GM18858 (cell line): ENCODE measurements around the gene STAMBP.
"Not testable (repeated sequence)": the region's sequence is repeated elsewhere in the genome, so short reads cannot be mapped to it uniquely, and the experiment has no call there.

Source experiments
- ATAC-seq: cut with Tn5 transposase; IDR thresholded peaks from one replicate; pipeline ENCODE4 v1.9.1; 2021; ENCODE audit not compliant: unreplicated experiment

The STAMBP gene

DNA sequence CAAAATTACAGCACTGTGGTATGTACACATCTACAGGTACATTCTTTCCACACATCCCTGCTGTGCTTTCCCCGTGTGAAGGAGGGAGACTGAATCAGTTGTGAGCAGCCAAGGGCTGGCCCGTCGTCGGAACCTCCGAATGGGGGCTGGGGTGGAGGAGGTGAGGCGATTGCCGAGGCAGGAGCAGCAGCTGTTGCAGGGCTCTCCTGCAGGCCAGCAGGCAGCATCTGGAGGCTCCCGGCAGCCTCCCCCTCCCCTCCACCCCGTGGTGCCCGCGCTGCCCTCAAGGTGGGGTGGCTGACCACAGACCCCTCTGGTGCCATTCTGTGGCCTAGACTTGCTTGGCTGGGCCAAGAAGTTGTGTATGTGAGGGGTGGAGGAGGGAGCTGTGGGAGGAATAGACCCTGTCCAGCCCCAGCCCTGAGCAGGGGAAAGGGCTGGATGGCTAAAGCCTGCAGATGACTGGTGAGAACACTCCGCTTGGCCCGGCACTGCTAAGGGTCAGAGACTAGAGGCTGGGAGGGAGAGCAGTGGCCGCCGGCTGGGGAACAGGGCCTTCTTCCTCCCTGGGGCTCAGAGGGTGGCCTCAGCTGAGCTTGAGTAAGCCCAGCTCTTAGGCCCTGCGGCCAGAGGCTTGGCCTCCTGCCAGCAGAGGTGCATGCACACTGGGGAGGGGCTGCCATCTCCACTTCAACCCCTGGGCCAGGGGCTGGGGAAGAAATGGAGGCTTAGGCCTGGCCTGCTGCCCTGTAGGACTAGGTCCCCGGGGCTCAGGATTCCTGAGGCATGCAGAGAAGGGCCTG, 7.6 kb downstream of the STAMBP start:
- no peak for ATAC-seq

DNA sequence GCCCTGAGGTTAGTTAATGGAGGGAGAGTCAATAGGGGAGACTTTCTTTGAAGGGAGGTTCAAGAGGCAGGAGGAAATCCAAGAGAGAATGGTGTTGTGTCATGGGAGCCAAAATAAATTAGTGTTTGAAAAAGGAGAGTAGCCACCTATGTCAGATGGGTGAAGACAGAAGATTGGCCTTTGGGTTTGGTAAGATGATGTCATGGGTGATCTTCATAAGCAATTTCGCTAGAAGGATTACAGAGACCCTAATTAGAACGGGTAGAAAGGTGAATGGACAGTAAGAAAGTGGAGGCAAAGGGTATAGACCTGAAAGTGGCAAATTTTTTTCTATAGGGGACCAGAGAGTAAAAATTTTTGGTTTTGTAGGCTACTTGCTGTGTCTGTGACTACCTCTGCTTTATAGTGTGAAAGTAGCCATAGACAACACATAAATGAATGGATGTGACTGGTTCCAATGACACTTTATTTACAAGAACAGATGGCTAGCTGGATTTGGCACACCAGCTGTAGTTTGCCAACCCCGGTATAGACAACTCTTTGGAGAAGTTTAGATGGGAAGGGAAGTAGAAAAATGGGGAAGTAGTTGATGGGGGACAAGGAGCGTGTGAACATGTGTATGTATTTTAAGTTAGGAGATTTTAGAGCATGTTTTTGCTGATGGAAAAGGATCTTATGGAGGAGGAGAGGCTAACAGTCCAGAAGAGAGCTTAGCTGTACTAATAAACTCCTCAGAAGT, 9.3 kb downstream of the STAMBP start:
- no peak for ATAC-seq

DNA sequence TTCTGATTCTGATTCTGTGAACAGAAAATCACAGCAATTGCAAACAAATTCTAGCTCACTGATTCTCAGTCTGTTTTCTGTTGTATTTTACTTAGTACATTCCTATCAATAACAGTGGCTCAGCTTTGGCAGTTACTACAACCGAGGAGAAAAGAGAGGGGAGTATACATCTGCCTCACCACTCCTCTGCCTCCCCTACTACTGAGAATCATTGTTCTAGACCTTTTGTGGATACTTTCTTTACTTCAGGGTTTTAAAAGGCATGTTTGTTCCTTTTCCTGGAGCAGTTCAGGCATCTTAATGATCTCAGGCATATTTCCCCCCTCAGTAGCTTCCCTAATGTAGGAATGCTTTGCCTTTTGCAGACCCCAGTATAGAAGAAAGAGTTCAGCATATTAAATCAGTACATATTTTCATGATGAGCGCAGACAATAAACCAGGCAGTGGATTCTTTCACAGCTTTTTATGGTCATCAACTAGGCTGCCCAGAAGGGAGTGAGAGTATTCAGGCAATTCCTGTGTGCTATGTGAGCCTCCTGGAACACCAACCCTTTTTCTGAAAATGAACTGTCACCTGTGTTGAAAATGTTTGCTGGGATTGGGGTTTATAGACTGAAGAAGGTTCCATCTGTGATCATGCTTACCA, 10.3 kb downstream of the STAMBP start:
- no peak for ATAC-seq

DNA sequence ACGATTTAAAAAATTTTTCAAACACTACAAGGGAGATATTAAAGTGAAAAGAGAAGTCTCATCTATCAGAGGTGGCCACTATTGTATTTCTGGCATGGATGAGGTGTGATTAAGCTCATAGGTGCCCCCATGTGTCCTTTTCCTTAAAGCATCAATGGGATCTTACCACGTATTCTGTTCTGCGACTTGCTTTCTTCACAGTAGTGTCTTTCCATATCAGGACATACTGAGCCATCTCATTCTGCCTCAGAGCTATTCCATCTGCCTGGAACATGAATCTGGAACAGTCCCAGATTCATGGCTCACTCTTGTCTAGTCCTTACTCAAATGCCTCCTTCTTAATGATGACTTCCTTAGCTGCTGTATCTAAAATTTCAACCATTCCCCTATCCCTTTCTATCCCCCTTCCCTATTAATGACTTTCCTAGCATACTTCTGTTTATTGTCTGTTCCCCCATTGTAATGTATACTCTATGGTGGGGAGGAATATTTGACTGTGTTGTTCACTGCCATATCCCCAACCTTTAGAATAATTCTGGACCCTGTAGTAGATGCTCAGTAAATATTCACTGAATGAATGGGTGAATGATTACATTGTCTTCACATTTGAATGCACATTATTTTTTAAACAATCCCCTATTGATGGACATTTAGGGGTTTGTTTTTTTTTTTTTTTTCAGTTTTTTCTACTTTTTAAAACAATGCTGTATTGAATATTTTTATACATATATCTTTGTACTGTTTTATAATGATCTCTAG, 11.1 kb downstream of the STAMBP start:
- no peak for ATAC-seq

DNA sequence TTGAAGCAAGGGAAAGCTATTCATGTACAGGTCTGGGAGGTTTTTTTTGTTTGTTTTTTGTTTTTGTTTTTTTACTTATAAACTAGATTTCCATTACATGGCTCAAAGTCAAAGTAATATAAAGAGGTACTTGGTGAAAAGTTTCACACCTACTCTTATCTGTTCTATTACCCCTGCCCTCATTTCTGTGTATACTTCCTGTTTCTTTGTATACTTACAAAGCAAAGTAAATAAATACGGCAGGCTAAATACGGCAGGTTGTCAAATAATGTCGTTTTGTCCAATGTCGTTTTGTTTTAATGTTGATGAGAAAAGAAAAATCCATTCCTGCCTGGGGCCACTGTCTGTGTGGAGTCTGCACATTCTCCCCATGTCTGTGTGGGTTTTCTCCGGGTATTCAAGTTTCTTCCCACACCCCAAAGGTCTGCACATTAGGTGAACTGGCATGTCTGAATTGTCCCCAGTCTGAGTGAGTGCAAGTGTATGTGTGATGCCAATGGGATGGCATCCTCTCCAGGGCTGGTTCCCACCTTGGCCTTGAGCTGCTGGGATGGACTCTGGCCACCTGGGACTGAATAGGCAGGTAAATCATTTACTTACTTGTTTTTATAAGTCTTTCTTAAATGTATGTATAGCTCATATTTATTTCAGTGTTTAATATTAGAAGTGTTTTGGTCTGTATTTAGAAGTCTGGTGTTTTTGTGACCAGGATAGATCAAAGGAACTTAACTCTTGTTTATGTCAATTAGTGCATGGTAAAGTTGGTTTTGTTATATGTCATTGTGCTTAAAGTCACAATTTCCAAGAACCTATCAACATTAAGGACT, 13.4 kb downstream of the STAMBP start:
- ATAC-seq = no peak

DNA sequence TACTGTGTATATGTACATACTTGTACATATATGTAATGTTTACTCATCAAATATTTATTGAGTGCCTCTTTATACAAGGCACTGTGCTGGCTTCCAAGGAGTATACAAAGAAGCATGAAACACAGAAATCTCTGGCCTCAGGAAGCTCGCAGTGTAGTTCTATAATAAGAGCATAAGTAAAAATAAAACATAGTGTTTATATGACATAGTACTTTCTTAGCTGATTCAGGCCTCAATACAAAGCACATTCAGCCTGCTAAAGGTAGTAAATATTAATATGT, 13.9 kb downstream of the STAMBP start:
- ATAC-seq = no peak

DNA sequence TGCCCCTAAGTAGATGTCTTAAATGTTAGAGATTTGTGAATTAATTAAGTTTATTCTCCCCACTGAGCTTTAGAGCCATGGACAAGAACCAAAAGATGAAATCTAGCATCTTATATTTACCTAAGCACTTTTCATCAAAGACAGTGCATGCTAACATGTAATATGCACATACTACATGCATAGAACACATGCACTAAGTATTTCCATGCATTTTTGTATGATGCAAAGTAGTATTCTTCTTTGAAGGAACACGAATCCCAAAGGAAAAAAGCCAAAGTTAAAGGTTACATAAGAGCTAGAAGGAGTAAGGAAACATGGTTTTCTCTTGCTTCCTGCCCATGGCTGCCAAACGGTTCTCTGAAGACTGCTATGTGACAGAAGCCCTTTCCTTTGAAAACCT, 15.3 kb downstream of the STAMBP start:
- ATAC-seq = no peak

DNA sequence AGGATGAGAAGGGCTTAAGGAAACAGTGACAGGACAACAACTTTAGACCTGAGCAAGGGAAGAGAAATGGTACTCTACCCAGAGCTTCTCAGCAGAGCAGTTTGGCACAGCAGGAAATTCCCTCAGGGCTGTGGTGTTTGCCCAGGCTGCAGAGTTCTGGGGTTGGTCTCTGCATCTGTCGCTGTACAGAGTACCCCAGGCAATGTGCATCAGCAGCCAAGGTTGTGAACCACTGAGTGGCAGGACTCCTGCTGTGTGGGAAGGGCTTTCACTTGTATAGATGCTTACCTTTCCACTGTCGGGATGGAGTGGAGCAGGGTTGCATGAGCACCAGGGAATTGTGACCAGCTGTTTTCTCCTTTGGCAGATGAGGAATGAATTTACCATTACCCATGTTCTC, 21.2 kb downstream of the STAMBP start:
- ATAC-seq = no peak

DNA sequence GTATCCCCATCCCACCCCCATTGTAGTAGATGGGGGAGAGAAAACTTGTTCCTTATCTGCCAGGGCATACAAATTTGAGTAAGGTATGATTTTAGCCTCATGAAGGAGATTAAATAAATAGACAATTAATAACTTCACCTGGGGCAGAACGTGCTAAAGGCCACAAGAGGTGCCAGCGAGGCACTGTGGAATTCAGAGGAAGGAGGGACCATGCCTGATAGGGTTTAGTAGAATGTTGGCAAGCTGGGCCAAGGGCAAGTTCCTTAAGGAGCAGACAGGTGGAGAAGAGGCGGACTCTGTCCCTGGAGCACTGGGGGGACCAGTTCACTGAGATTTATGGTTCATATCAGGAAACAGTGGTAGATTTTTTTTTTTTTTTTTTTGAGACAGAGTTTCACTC, 22.5 kb downstream of the STAMBP start:
- no peak for ATAC-seq

DNA sequence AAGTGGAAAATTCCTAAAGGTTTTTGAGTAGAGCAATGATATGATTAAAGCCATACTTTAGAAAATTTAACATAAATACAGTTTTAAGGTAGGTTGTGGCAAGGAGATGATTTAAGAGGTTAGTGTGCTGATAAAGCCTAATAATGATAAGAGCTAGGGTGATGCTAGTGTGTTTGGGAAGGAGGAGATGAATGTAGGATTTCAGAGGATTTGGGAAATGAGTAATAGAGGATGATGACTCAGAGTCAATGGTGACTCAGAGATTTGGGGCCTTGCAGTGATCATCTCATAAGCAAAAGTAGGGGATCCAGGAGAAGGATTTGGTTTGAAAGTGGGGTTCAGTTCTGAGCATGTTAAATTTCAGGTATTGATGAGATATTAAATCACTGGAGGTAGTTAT, 23.3 kb downstream of the STAMBP start:
- ATAC-seq = no peak

DNA sequence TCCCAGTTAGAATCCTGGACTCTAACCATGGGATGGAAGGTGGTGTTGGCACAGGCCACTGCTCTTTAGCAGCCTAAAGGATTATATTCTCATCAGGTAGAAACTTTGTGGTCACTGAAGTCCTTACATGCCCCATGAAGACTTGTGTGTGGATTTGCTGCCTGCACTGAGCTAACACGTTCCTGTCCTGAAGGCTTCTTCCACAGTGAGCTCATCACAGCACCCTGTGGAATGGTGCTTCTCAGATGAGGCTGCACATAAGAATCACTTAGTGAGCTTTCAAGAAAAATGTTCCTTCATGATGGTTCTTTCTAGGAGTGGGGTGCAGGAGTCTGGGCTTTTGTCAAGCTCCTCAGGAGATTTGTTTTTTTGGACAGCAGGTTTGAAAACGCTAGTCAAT, 26.8 kb downstream of the STAMBP start:
- no peak for ATAC-seq

DNA sequence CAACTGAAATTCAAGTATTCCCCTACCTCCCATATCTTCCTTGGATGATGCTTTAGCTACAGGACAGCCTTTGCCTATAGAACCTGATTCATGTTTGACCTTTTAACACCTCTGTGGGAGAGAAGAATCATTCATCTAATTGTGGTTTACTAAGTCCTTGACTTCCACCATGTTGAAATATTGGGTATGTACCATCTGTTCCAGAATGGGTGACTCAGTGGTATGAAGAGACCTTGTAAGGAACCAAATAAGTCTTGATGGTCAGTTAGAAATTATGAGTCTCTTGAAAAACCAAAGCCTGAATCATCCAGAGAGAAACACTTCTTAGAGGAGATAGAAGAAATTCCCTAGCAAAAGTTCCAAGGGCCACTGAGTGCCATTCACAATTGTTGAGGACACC, 27.5 kb downstream of the STAMBP start:
- no peak for ATAC-seq

DNA sequence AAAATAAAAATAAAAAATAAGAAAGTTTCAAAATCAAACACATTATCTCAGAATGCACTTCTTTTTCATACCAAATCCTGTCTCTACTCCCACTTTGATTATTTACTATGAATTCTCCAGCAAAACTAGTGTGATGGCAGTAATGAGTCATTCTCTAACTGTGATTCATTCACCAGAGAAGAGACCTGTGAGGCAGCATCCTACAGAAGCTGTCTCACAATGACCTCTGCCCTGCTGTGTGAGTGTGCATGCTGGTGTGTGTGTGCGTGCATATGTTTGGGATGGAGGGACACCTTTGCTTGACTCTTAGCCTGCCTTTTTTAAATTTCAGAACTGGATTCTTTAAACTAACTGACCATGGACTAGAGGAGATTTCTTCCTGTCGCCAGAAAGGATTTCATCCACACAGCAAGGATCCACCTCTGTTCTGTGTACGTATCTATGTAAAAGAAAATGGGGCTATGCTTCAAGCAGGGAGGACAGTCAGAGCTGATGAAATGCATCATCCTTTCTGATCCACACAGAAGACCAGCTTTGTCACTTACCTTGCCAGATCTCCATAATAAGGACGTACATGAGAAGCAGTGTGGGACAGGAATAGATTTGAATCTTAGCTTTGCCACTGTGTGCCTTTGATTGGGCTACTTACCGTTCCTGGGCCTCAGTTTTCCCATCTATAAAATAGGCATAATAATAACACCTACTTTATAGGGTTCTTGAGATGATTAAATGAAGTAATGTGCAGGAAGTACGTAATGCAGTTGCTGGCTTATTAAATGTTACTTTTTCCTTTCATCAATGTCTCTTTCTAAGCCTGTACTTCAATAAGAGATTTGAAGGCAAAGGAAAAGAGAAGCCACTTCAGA, 31.2 kb downstream of the STAMBP start:
- no peak for ATAC-seq

DNA sequence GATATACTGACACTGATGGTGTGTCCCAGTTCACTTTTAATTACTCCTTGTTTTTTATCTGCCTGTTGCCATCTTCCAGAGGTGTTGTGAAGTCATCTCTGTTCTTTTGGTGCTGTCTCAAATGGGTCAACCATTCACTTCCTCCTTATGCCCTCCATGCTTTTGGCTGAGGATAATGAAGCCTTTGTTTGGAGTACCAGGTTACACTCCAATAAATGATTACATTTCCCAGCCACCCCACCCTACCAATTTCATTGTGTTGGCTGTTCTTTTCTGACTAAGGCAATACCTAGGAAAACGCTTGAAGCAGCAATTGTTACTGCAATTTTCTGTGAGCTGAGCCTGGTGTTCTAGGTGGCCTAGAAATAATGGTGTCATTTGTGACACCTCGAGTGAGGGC, 34.2 kb downstream of the STAMBP start:
- ATAC-seq = no peak

DNA sequence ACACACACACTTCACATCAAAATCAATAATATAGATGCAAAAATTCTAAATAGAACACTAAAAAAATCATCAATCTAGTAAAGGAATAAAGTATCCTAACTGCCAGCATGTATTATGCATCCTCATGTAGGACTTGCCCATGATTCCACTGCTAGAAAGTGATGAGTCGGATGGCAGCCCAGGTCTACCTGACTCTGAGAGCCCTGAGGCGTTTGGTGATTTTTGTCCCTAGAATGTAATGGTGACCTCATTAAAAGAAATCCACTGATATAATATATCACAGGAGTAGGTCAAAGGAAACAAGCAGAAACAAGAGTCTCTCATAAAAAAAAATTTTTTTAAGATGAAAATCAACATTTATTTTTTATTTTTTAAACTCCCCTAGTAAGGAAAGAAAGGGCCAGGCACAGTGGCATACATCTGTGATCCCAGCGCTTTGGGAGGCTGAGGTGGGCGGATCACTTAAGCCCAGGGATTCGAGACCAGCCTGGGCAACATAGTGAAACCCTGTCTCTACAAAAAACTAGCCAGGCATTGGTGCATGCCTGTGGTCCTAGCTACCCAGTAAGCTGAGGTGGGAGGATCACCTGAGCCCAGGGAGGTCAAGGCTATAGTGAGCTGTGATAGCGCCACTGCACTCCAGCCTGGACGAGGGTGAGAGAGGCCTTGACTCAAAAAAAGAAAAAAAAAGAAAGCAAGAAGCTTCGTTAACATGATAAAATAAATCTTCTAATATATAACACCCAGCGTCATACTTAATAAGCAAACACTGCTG, 39.6 kb downstream of the STAMBP start:
- ATAC-seq = no peak

DNA sequence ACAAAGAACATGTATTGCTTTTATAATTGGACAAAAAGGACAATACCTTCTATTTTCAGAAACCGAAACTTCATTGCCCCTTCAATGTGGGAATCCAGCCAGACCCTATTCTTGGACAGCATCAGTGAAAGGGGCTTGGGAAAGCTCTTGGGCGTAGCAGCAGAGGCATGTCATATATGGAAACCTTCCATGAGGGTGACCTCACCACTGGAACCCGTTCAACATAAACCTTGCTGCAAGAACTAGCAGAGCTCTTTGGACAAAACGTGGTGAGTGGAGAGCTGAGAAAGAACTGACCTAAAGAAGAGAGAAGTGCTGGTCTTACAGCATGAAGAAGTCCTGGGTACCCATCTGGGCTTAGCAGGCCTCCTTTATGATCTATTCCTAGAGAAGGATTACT, 41.3 kb downstream of the STAMBP start:
- no peak for ATAC-seq

DNA sequence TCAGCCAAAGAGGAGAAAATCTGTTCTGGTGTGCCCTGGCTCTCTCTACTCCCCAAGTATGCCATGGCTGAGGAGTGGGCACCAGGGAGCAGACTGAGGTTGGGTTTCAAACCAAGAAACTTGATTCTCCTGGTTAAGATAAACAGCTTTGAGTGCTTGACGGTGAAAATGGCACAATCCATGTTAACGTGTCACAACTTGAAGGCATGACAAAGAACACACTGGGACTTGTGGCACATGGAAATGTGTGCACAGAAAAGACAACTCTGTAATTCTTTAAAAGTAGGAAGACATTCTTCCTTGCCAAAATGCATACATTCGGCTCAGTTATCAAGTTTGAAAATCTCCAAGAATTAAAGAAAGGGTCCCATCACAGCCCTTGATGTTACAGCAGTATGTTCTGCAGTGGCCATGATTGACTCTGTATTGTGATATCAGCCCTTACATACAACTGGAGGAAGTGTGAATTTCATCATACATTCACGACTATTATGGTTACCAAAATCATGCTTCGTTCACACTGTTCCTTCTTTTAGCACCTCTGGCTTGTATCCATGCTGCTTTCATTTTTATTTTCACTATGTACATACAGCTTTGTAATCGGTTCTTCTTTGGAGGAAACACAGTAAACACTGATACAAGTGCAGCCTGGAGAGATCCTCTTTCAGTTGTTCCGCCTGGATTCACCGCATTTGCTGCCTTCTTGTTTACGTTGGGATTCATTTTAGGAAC, 48.5 kb downstream of the STAMBP start:
- no peak for ATAC-seq

DNA sequence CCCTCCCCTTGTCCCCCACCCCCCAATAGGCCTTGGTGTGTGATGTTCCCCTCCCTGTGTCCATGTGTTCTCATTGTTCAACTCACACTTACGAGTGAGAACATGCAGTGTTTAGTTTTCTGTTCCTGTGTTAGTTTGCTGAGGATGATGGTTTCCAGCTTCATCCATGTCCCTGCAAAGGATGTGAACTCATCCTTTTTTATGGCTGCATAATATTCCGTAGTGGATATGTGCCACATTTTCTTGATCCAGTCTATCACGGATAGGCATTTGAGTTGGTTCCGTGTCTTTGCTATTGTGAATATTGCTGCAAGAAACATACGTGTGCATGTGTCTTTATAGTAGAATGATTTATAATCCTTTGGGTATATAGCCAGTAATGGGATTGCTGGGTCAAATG, 49.2 kb downstream of the STAMBP start:
- ATAC-seq = not testable (repeated sequence)
